SK-N-SH (cell line): ENCODE results near the gene DPP10. TPM values are rescaled to one million over a fixed set of nuclear protein-coding genes. Genes with fewer than 3 reads are reported as not detected.

Source experiments
- CTCF ChIA-PET: fragments of 300-600, 350-600 bp; formaldehyde crosslinking; extraction: SDS; loops from one replicate; lab custom pipeline; 2021; lab: Yijun Ruan, JAX
- POLR2A ChIA-PET: fragments of 350-600 bp; sonication (Branson Sonifier 250); formaldehyde crosslinking; extraction: SDS; loops from one replicate; lab custom pipeline; 2020; ENCODE audit warnings: antibody characterized with exemption, inconsistent platforms; lab: Yijun Ruan, JAX
- DNase-seq: peaks from one replicate; pipeline ENCODE4 v3.0.0; 2012
- H2AFZ ChIP-seq: fragments of 200-600 bp; sonication (generic); 2 replicates; pipeline ENCODE4 v1.8.1; 2016; ENCODE audit warnings: antibody characterized with exemption, mild to moderate bottlenecking, low read depth
- H3F3A ChIP-seq: fragments of 200-600 bp; sonication (generic); replicated peaks from 2 replicates; pipeline ENCODE3; 2016; ENCODE audit warnings: antibody characterized with exemption, mild to moderate bottlenecking; ENCODE audit not compliant: insufficient read depth
- H3K27ac ChIP-seq, 2 experiments: fragments of 200-500 bp in 1 of 2; fragments of 200-600 bp in 1 of 2; sonication (Bioruptor generic) in 1 of 2; sonication (generic), shearing (Covaris generic) in 1 of 2; 2 replicates each; pipeline versions ENCODE4 v1.5.1 to v1.6.1; 2014 to 2016; ENCODE audit warnings: low read depth in 2 of 2, inconsistent platforms in 1 of 2, low read length in 1 of 2, mild to moderate bottlenecking in 1 of 2, mixed read lengths in 1 of 2
- H3K27me3 ChIP-seq: fragments of 200-600 bp; sonication (generic), shearing (Covaris generic); 2 replicates; pipeline ENCODE4 v1.6.1; 2016; ENCODE audit warnings: mixed run types; ENCODE audit not compliant: insufficient read depth
- H3K36me3 ChIP-seq, 2 experiments: fragments of 200-500 bp in 1 of 2; fragments of 200-600 bp in 1 of 2; sonication (Bioruptor generic) in 1 of 2; sonication (generic) in 1 of 2; replicated peaks in 1 of 2; 2 replicates each; pipeline versions ENCODE3 to v1.5.1; 2014 to 2016; ENCODE audit warnings: low read length in 1 of 2, mild to moderate bottlenecking in 1 of 2; ENCODE audit not compliant: insufficient read depth in 2 of 2, control insufficient read depth in 1 of 2
- H3K4me1 ChIP-seq, 2 experiments: fragments of 200-500 bp in 1 of 2; fragments of 200-600 bp in 1 of 2; sonication (Bioruptor generic) in 1 of 2; sonication (generic), shearing (Covaris generic) in 1 of 2; 2 replicates each; pipeline versions ENCODE4 v1.5.1 to v1.6.1; 2014 to 2016; ENCODE audit warnings: low read depth in 1 of 2, low read length in 1 of 2, mixed run types in 1 of 2; ENCODE audit not compliant: insufficient read depth in 2 of 2, control insufficient read depth in 1 of 2
- H3K4me2 ChIP-seq: fragments of 200-600 bp; sonication (generic), shearing (Covaris generic); 2 replicates; pipeline ENCODE4 v1.6.1; 2017; ENCODE audit warnings: mixed run types
- H3K4me3 ChIP-seq, 2 experiments: fragments of 200-500 bp in 1 of 2; fragments of 200-600 bp in 1 of 2; sonication (Bioruptor generic) in 1 of 2; sonication (generic), shearing (Covaris generic) in 1 of 2; 2 replicates each; pipeline versions ENCODE4 v1.5.1 to v1.8.1; 2014 to 2016; ENCODE audit warnings: low read depth in 2 of 2, inconsistent platforms in 1 of 2, low read length in 1 of 2, mild to moderate bottlenecking in 1 of 2, mixed read lengths in 1 of 2, moderate library complexity in 1 of 2
- H3K79me2 ChIP-seq: fragments of 200-600 bp; sonication (generic); 2 replicates; pipeline ENCODE4 v1.8.1; 2017; ENCODE audit warnings: mild to moderate bottlenecking; ENCODE audit not compliant: insufficient read depth
- H3K9ac ChIP-seq: fragments of 200-600 bp; sonication (generic); 2 replicates; pipeline ENCODE4 v1.6.1; 2017; ENCODE audit warnings: mixed run types
- H3K9me2 ChIP-seq: fragments of 200-600 bp; sonication (generic); 2 replicates; pipeline ENCODE4 v1.6.1; 2017; ENCODE audit warnings: mixed run types
- H3K9me3 ChIP-seq: fragments of 200-600 bp; sonication (generic); 2 replicates; pipeline ENCODE4 v1.6.1; 2017; ENCODE audit warnings: mixed run types, mild to moderate bottlenecking, moderate library complexity
- H4K20me1 ChIP-seq: fragments of 200-600 bp; sonication (generic); 2 replicates; pipeline ENCODE4 v1.6.1; 2017; ENCODE audit warnings: mild to moderate bottlenecking, mixed run types; ENCODE audit not compliant: insufficient read depth
- CHD2 ChIP-seq: fragments of 150-350 bp; IDR thresholded peaks from 2 replicates; pipeline ENCODE4 v1.6.1; 2018; ENCODE audit warnings: low read length; ENCODE audit not compliant: partially characterized antibody
- EZH2phosphoT487 ChIP-seq: fragments of 200-600 bp; sonication (generic); IDR thresholded peaks from 2 replicates; pipeline ENCODE4 v1.6.1; 2017; ENCODE audit warnings: low read depth, mixed run types, mild to moderate bottlenecking, antibody characterized with exemption, moderate library complexity, borderline replicate concordance
- FOXJ3 ChIP-seq: sonication (generic); formaldehyde crosslinking; IDR thresholded peaks from 2 replicates; pipeline ENCODE4 v1.5.1; 2020; ENCODE audit warnings: mild to moderate bottlenecking, missing genetic modification reagents
- FOXM1 ChIP-seq: IDR thresholded peaks from 2 replicates; pipeline ENCODE4 v1.4.0; 2012; ENCODE audit warnings: low read depth, mild to moderate bottlenecking
- GATA2 ChIP-seq: sonication (generic); formaldehyde crosslinking; IDR thresholded peaks from 2 replicates; pipeline ENCODE4 v1.5.0; 2020; ENCODE audit warnings: mild to moderate bottlenecking, missing genetic modification reagents
- IRF3 ChIP-seq: fragments of 150-350 bp; IDR thresholded peaks from 2 replicates; pipeline ENCODE4 v1.6.1; 2016; ENCODE audit warnings: mild to moderate bottlenecking, low read depth, low read length
- JUND ChIP-seq: IDR thresholded peaks from 2 replicates; pipeline ENCODE4 v1.4.0; 2012
- MAX ChIP-seq: IDR thresholded peaks from 2 replicates; pipeline ENCODE4 v1.4.0; 2012; ENCODE audit warnings: low read depth
- MEF2A ChIP-seq: IDR thresholded peaks from 2 replicates; pipeline ENCODE4 v1.4.0; 2012; ENCODE audit warnings: low read depth, borderline replicate concordance
- PBX3 ChIP-seq: IDR thresholded peaks from 2 replicates; pipeline ENCODE4; 2012
- POLR2AphosphoS5 ChIP-seq: IDR thresholded peaks from 2 replicates; pipeline ENCODE4 v1.6.1; 2012; ENCODE audit warnings: low read depth, low read length
- RAD21 ChIP-seq: IDR thresholded peaks from 2 replicates; pipeline ENCODE4 v1.6.1; 2012; ENCODE audit warnings: mild to moderate bottlenecking, low read length
- RFX5 ChIP-seq: IDR thresholded peaks from 2 replicates; pipeline ENCODE4 v1.6.1; 2012; ENCODE audit warnings: mild to moderate bottlenecking, improper control_type of control experiment, low read length
- RXRA ChIP-seq: IDR thresholded peaks from 2 replicates; pipeline ENCODE4 v1.4.0; 2012; ENCODE audit warnings: low read depth, mild to moderate bottlenecking, borderline replicate concordance
- SIN3A ChIP-seq: IDR thresholded peaks from 2 replicates; pipeline ENCODE4 v1.6.1; 2012; ENCODE audit warnings: low read depth, mild to moderate bottlenecking, low read length, moderate library complexity, borderline replicate concordance
- TCF12 ChIP-seq: IDR thresholded peaks from 2 replicates; pipeline ENCODE4 v1.4.0; 2012
- TEAD4 ChIP-seq: IDR thresholded peaks from 2 replicates; pipeline ENCODE4 v1.4.0; 2012; ENCODE audit warnings: mild to moderate bottlenecking, borderline replicate concordance; ENCODE audit not compliant: insufficient read depth
- USF2 ChIP-seq: fragments of 150-350 bp; IDR thresholded peaks from 2 replicates; pipeline ENCODE4 v1.6.1; 2017; ENCODE audit warnings: antibody characterized with exemption, low read length, low read depth, borderline replicate concordance
- WGBS: methylation state at CpG from one replicate; pipeline ENCODE4 v1.1.6; 2017; ENCODE audit warnings: low lambda C conversion rate; 5-methylcytosine and 5-hydroxymethylcytosine counted together
- polyA plus RNA-seq, 3 experiments: library from polyadenylated mRNA; depleted of rRNA; stranded (reverse); fragments of >200 nt; gene quantifications; 2 replicates each; pipeline ENCODE4 v1.2.3, GENCODE V29; 2012

The DPP10 gene
- polyA plus RNA-seq, 1 of the 3 experiments (the other 2 are of a cell fraction) = not detected

GRCh38 chr2:115580784-115581183, 1138.3 kb downstream of the DPP10 start:
- Histone ChIP-seq H3K36me3 (no peaks in the 10 kb centered on the region), H3K4me2 (no peak overlapping the region), H3K27me3 (no peaks in the 10 kb centered on the region), H2AFZ (no peak overlapping the region), H3K9me2 (no peaks in the 10 kb centered on the region), H3K4me1 (no peaks in the 10 kb centered on the region), H3F3A (no peaks in the 10 kb centered on the region), H4K20me1 (no peaks in the 10 kb centered on the region), H3K27ac (no peak overlapping the region), H3K4me3 (no peak overlapping the region), H3K79me2 (no peaks in the 10 kb centered on the region), H3K9ac (no peak overlapping the region), H3K9me3 (peaks cover 4% of the 10 kb centered on the region; the same call in 1 of the 2 replicates)
- no peak for DNase-seq
- CTCF ChIA-PET = no interaction called here
- POLR2A ChIA-PET = no interaction called here
- no peak for TF ChIP-seq MAX
- WGBS = 39% methylated on average over 5 of the region's 5 CpGs

- TF ChIP-seq IRF3 = no peak
- TF ChIP-seq FOXJ3 (CRISPR knock-in tag) = no peak
- no peak for TF ChIP-seq USF2
- no peak for TF ChIP-seq GATA2 (CRISPR knock-in tag)
- no peak for TF ChIP-seq JUND
- no peak for TF ChIP-seq PBX3
- no peak for TF ChIP-seq MAX
- TF ChIP-seq SIN3A = no peak
- no peak for TF ChIP-seq TCF12
- TF ChIP-seq FOXM1 = no peak
- no peak for TF ChIP-seq RFX5
- TF ChIP-seq MEF2A = no peak
- no peak for TF ChIP-seq POLR2AphosphoS5
- no peak for TF ChIP-seq CHD2
- TF ChIP-seq RAD21 = no peak
- TF ChIP-seq RXRA = no peak
- no peak for TF ChIP-seq EZH2phosphoT487
- no peak for TF ChIP-seq TEAD4
- Histone ChIP-seq H3K27ac (no peak overlapping the region), H3F3A (no peaks in the 10 kb centered on the region), H3K36me3 (no peaks in the 10 kb centered on the region), H3K4me2 (no peak overlapping the region), H2AFZ (no peak overlapping the region), H3K4me3 (no peak overlapping the region), H3K9me2 (no peaks in the 10 kb centered on the region), H3K27me3 (no peaks in the 10 kb centered on the region), H3K9me3 (no peaks in the 10 kb centered on the region), H3K79me2 (no peaks in the 10 kb centered on the region), H3K9ac (no peak overlapping the region), H3K4me1 (no peaks in the 10 kb centered on the region), H4K20me1 (no peaks in the 10 kb centered on the region)
- DNase-seq = no peak
- 30% methylated on average over 2 of the region's 2 CpGs for WGBS
- CTCF ChIA-PET = no interaction called here
- POLR2A ChIA-PET = no interaction called here
Measured at GRCh38 chr2:115584507-115584906, 1142.1 kb downstream of the DPP10 start.
